Panc1 (cell line): ENCODE results near the gene TAGLN. TPM values are rescaled to one million over a fixed set of nuclear protein-coding genes. Genes with fewer than 3 reads are reported as not detected.

Experiments used
- ATAC-seq: fragments of 200-7000 bp; cut with Tn5 transposase; 2 replicates; pipeline ENCODE4 v1.9.1; 2020; ENCODE audit warnings: mild to moderate bottlenecking, moderate library complexity
- BruUV-seq: library from RNA; stranded (reverse); fragments of 400-500 nt; replicated peaks from 2 replicates; lab custom pipeline; 2021; lab: Mats Ljungman, UMichigan
- CTCF ChIA-PET: fragments of 300-600 bp; sonication (Branson Sonifier 250); formaldehyde crosslinking; loops from one replicate; lab custom pipeline; 2022; ENCODE audit warnings: antibody characterized with exemption; lab: Charles Lee
- POLR2A ChIA-PET: fragments of 300-600 bp; sonication (Branson Sonifier 250); formaldehyde crosslinking; loops from one replicate; lab custom pipeline; 2022; ENCODE audit warnings: antibody characterized with exemption; lab: Charles Lee
- DNase-seq: peaks from one replicate; pipeline ENCODE4 v3.0.0-alpha.2; 2010; ENCODE audit warnings: low read depth, low spot score
- H3K27ac ChIP-seq: 2 replicates; pipeline ENCODE4 v1.5.1; 2011; ENCODE audit warnings: mild to moderate bottlenecking, low read length, inconsistent platforms
- H3K27me3 ChIP-seq: fragments of 200-500 bp; sonication (Bioruptor generic); 2 replicates; pipeline ENCODE4 v1.6.0; 2014; ENCODE audit warnings: low read length, inconsistent platforms; ENCODE audit not compliant: control insufficient read depth, insufficient read depth
- H3K36me3 ChIP-seq: fragments of 200-500 bp; sonication (Bioruptor generic); 2 replicates; pipeline ENCODE4 v1.5.1; 2014; ENCODE audit warnings: inconsistent platforms, mild to moderate bottlenecking, low read length, moderate library complexity; ENCODE audit not compliant: control insufficient read depth, insufficient read depth
- H3K4me1 ChIP-seq: 2 replicates; pipeline ENCODE4 v1.5.1; 2011; ENCODE audit warnings: inconsistent platforms, mild to moderate bottlenecking, low read length, moderate library complexity; ENCODE audit not compliant: control insufficient read depth, insufficient read depth
- H3K4me3 ChIP-seq, 2 experiments: 2 replicates each; pipeline ENCODE4 v1.5.1; 2011 to 2012; ENCODE audit warnings: low read depth in 2 of 2, low read length in 2 of 2, mild to moderate bottlenecking in 2 of 2, inconsistent platforms in 1 of 2, moderate library complexity in 1 of 2
- H3K9me3 ChIP-seq: fragments of 200-500 bp; sonication (Bioruptor generic); 2 replicates; pipeline ENCODE4 v1.5.1; 2014; ENCODE audit warnings: low read depth, mild to moderate bottlenecking, inconsistent platforms, low read length, moderate library complexity; ENCODE audit not compliant: control insufficient read depth, insufficient read depth
- CTCF ChIP-seq: fragments of 450-650 bp; IDR thresholded peaks from 2 replicates; pipeline ENCODE4 v1.5.1; 2017; ENCODE audit warnings: mild to moderate bottlenecking
- POLR2AphosphoS5 ChIP-seq: IDR thresholded peaks from 2 replicates; pipeline ENCODE4 v1.6.1; 2012; ENCODE audit warnings: mild to moderate bottlenecking, low read depth, low read length, moderate library complexity
- REST ChIP-seq, 2 experiments: IDR thresholded peaks; 2 replicates each; pipeline ENCODE4 v1.6.1; 2011 to 2012; ENCODE audit warnings: low read depth in 2 of 2, control low read depth in 1 of 2, low read length in 1 of 2, mild to moderate bottlenecking in 1 of 2, moderate library complexity in 1 of 2; ENCODE audit not compliant: insufficient read depth in 1 of 2
- SIN3A ChIP-seq: IDR thresholded peaks from 2 replicates; pipeline ENCODE4 v1.6.1; 2012; ENCODE audit warnings: low read depth, mild to moderate bottlenecking, low read length, moderate library complexity, borderline replicate concordance; ENCODE audit not compliant: insufficient read depth
- TCF7L2 ChIP-seq: IDR thresholded peaks from 2 replicates; pipeline ENCODE4 v1.6.1; 2011; ENCODE audit warnings: mild to moderate bottlenecking, low read depth, low read length, inconsistent platforms
- in situ Hi-C: cut with HindIII; loops from 2 replicates; pipeline ENCODE4 v1.10.0; 2016; ENCODE audit warnings: low sequenced_read_pairs, low pct_unique_long_range_greater_than_20kb
- intact Hi-C: fragments of 100-400 bp; cut with micrococcal nuclease; formaldehyde crosslinking; loops from one replicate; pipeline ENCODE4 v1.10.0; 2022; ENCODE audit not compliant: unreplicated experiment
- total RNA-seq: library from RNA; stranded (reverse); gene quantifications from one replicate; pipeline ENCODE4 v1.2.1, GENCODE V29; 2021; ENCODE audit not compliant: unreplicated experiment

The TAGLN gene
- total RNA-seq, 1 experiment from 2014 or later = 6.4 TPM

- intact Hi-C loops (no loop called here), in situ Hi-C loops (no loop called here)
- Histone ChIP-seq H3K27ac (no peak overlapping the region), H3K36me3 (no peaks in the 10 kb centered on the region), H3K9me3 (no peaks in the 10 kb centered on the region), H3K27me3 (no peaks in the 10 kb centered on the region), H3K4me3 (no peak overlapping the region), H3K4me1 (no peaks in the 10 kb centered on the region)
- ChIA-PET CTCF (no interaction called here), POLR2A (interaction anchor here (0.6 to 0.7 kb wide), 2 partner anchors 9 to 94 kb away, joined by 3 to 10 read pairs; no protein-coding TSS in a partner anchor)
- BruUV-seq = no TSS peak
- TF ChIP-seq REST (IDR thresholded peaks at IDR 0.05; ENCODE audit: insufficient read depth in 1 of 2, low read depth in 2 of 2, low read length in 1 of 2) = no peak
- no peak for TF ChIP-seq CTCF
- TF ChIP-seq TCF7L2 = no peak
- no peak for TF ChIP-seq POLR2AphosphoS5
- no peak for TF ChIP-seq SIN3A
- ATAC-seq (no peak), DNase-seq (no peak)
Observed at GRCh38 chr11:117191680-117192400, 7.3 kb upstream of the TAGLN start.

- intact Hi-C loops (no loop called here), in situ Hi-C loops (no loop called here)
- DNase-seq (no peak), ATAC-seq (no peak)
- Histone ChIP-seq H3K27me3 (no peaks in the 10 kb centered on the region), H3K27ac (no peak overlapping the region), H3K36me3 (no peaks in the 10 kb centered on the region), H3K4me1 (no peaks in the 10 kb centered on the region), H3K9me3 (no peaks in the 10 kb centered on the region), H3K4me3 (no peak overlapping the region)
- ChIA-PET CTCF (no interaction called here), POLR2A (interaction anchor here (0.6 kb wide), 1 partner anchor 94 kb away, joined by 3 read pairs; no protein-coding TSS in a partner anchor)
- TF ChIP-seq TCF7L2 (no peak), POLR2AphosphoS5 (no peak), REST (IDR thresholded peaks at IDR 0.05; ENCODE audit: insufficient read depth in 1 of 2, low read depth in 2 of 2, low read length in 1 of 2) (no peak), SIN3A (no peak), CTCF (no peak)
- no TSS peak for BruUV-seq
Observed at GRCh38 chr11:117192401-117192875, 6.7 kb upstream of the TAGLN start.
